HCT116 (cell line): ENCODE data around the gene SH3BP4. TPM values are rescaled to one million over a fixed set of nuclear protein-coding genes. Genes with fewer than 3 reads are reported as not detected.

Experiments used
- ATAC-seq: fragments of 200-7000 bp; cut with Tn5 transposase; 2 replicates; pipeline ENCODE4 v1.9.1; 2020; ENCODE audit warnings: mild to moderate bottlenecking, moderate library complexity
- BruUV-seq: library from RNA; stranded (reverse); fragments of 400-500 nt; replicated peaks from 2 replicates; lab custom pipeline; 2021; lab: Mats Ljungman, UMichigan
- CTCF ChIA-PET: fragments of 300-600 bp; sonication (Branson Sonifier 250); formaldehyde crosslinking; loops from one replicate; lab custom pipeline; 2021; ENCODE audit warnings: antibody characterized with exemption; lab: Charles Lee
- POLR2A ChIA-PET: fragments of 300-600, 350-600 bp; sonication (Branson Sonifier 250); formaldehyde crosslinking; loops from one replicate; lab custom pipeline; 2021; ENCODE audit warnings: antibody characterized with exemption; lab: Charles Lee
- RAD21 ChIA-PET, 2 experiments: fragments of 300-600 bp; sonication (Branson Sonifier 250); formaldehyde crosslinking; loops; one replicate each; lab custom pipeline; 2023; ENCODE audit warnings: low total read pairs in 2 of 2; ENCODE audit not compliant: uncharacterized antibody in 2 of 2, unreplicated experiment in 2 of 2, low non-redundant PET in 1 of 2; lab: Charles Lee
- DNase-seq: peaks from one replicate; pipeline ENCODE4 v3.0.0-alpha.2; 2010; ENCODE audit warnings: low read depth, low spot score
- H2AFZ ChIP-seq: fragments of 200-600 bp; shearing (Covaris generic), sonication (generic); 2 replicates; pipeline ENCODE4 v1.6.1; 2017; ENCODE audit warnings: low read depth, mixed run types, mixed read lengths, antibody characterized with exemption, low read length; ENCODE audit not compliant: poor library complexity, severe bottlenecking
- H3K27ac ChIP-seq: 2 replicates; pipeline ENCODE4 v1.5.1; 2012; ENCODE audit warnings: low read depth, low read length
- H3K27me3 ChIP-seq: fragments of 200-600 bp; sonication (generic); 2 replicates; pipeline ENCODE4 v1.6.1; 2016; ENCODE audit warnings: mixed run types, low read length, mixed read lengths; ENCODE audit not compliant: insufficient read depth
- H3K36me3 ChIP-seq, 2 experiments: fragments of 200-500 bp in 1 of 2; fragments of 200-600 bp in 1 of 2; sonication (Bioruptor generic) in 1 of 2; sonication (generic) in 1 of 2; 2 replicates each; pipeline versions ENCODE4 v1.5.1 to v1.6.1; 2014 to 2016; ENCODE audit warnings: low read length in 2 of 2, inconsistent platforms in 1 of 2, mixed read lengths in 1 of 2, mixed run types in 1 of 2; ENCODE audit not compliant: insufficient read depth in 2 of 2, control insufficient read depth in 1 of 2
- H3K4me1 ChIP-seq, 2 experiments: fragments of 200-600 bp in 1 of 2; sonication (generic) in 1 of 2; 2 replicates each; pipeline versions ENCODE4 v1.5.1 to v1.6.1; 2012 to 2017; ENCODE audit warnings: low read length in 2 of 2, inconsistent platforms in 1 of 2, mild to moderate bottlenecking in 1 of 2, mixed read lengths in 1 of 2, mixed run types in 1 of 2, moderate library complexity in 1 of 2; ENCODE audit not compliant: insufficient read depth in 2 of 2, control insufficient read depth in 1 of 2
- H3K4me2 ChIP-seq: fragments of 200-600 bp; sonication (generic); 2 replicates; pipeline ENCODE4 v1.6.1; 2017; ENCODE audit warnings: mixed run types, low read length, mixed read lengths
- H3K4me3 ChIP-seq, 2 experiments: fragments of 200-600 bp in 1 of 2; sonication (generic) in 1 of 2; replicated peaks in 1 of 2; 2 replicates each; pipeline ENCODE4 v1.5.1; 2011 to 2016; ENCODE audit warnings: low read length in 2 of 2, control low read depth in 1 of 2, low read depth in 1 of 2, mild to moderate bottlenecking in 1 of 2, mixed read lengths in 1 of 2, mixed run types in 1 of 2
- H3K79me2 ChIP-seq: fragments of 200-600 bp; sonication (generic); 2 replicates; pipeline ENCODE4 v1.6.1; 2017; ENCODE audit warnings: mild to moderate bottlenecking, mixed run types, low read length, moderate library complexity, mixed read lengths; ENCODE audit not compliant: insufficient read depth
- H3K9ac ChIP-seq: fragments of 200-600 bp; sonication (generic); 2 replicates; pipeline ENCODE4 v1.6.1; 2016; ENCODE audit warnings: low read length, mixed read lengths
- H3K9me2 ChIP-seq: fragments of 200-600 bp; sonication (generic), shearing (Covaris generic); 2 replicates; pipeline ENCODE4 v1.6.1; 2017; ENCODE audit warnings: mixed run types, mild to moderate bottlenecking, moderate library complexity; ENCODE audit not compliant: insufficient read depth
- H3K9me3 ChIP-seq, 2 experiments: fragments of 200-500 bp in 1 of 2; fragments of 200-600 bp in 1 of 2; sonication (Bioruptor generic) in 1 of 2; sonication (generic) in 1 of 2; 2 replicates each; pipeline ENCODE4 v1.6.1; 2014 to 2017; ENCODE audit warnings: low read length in 2 of 2, mixed read lengths in 2 of 2, inconsistent platforms in 1 of 2, low read depth in 1 of 2, mild to moderate bottlenecking in 1 of 2, mixed run types in 1 of 2, moderate library complexity in 1 of 2; ENCODE audit not compliant: control insufficient read depth in 1 of 2, insufficient read depth in 1 of 2
- H4K20me1 ChIP-seq: fragments of 200-600 bp; sonication (generic), shearing (Covaris generic); 2 replicates; pipeline ENCODE4 v1.6.1; 2017; ENCODE audit warnings: mixed run types, mild to moderate bottlenecking, moderate library complexity; ENCODE audit not compliant: insufficient read depth
- ELF1 ChIP-seq: IDR thresholded peaks from 2 replicates; pipeline ENCODE4 v1.6.1; 2012; ENCODE audit warnings: low read depth, borderline replicate concordance
- EZH2phosphoT487 ChIP-seq: fragments of 200-600 bp; IDR thresholded peaks from 2 replicates; pipeline ENCODE4 v1.6.1; 2018; ENCODE audit warnings: antibody characterized with exemption, borderline replicate concordance
- FOSL1 ChIP-seq: IDR thresholded peaks from 2 replicates; pipeline ENCODE4 v1.6.1; 2012; ENCODE audit warnings: low read depth
- POLR2A ChIP-seq: IDR thresholded peaks from 2 replicates; pipeline ENCODE4 v1.7.0; 2011; ENCODE audit warnings: borderline replicate concordance; ENCODE audit not compliant: insufficient read depth, insufficient read length; ENCODE audit errors: extremely low read depth
- RAD21 ChIP-seq: IDR thresholded peaks from 2 replicates; pipeline ENCODE4 v1.6.1; 2012; ENCODE audit warnings: low read depth, mild to moderate bottlenecking
- TCF7L2 ChIP-seq: IDR thresholded peaks from 2 replicates; pipeline ENCODE4 v1.7.0; 2011; ENCODE audit warnings: borderline replicate concordance, inconsistent platforms; ENCODE audit not compliant: insufficient read depth, insufficient read length; ENCODE audit errors: extremely low read depth
- YY1 ChIP-seq: IDR thresholded peaks from 2 replicates; pipeline ENCODE4 v1.6.1; 2011; ENCODE audit warnings: low read length, low read depth, moderate library complexity, mild to moderate bottlenecking; ENCODE audit not compliant: insufficient replicate concordance; ENCODE audit errors: extremely low read depth
- ZBTB33 ChIP-seq: IDR thresholded peaks from 2 replicates; pipeline ENCODE4 v1.6.1; 2011; ENCODE audit warnings: mild to moderate bottlenecking, low read length, moderate library complexity; ENCODE audit not compliant: insufficient replicate concordance; ENCODE audit errors: extremely low read depth
- ZNF274 ChIP-seq: fragments of 200-500 bp; sonication (Bioruptor generic); IDR thresholded peaks from 2 replicates; pipeline ENCODE4 v1.6.1; 2014; ENCODE audit warnings: mild to moderate bottlenecking, low read depth, low read length, inconsistent platforms
- intact Hi-C: fragments of 100-400 bp; cut with micrococcal nuclease; formaldehyde crosslinking; loops from 2 replicates; pipeline ENCODE4 v1.10.0; 2022
- total RNA-seq: library from RNA; stranded (reverse); gene quantifications from one replicate; pipeline ENCODE4 v1.2.1, GENCODE V29; 2021; ENCODE audit not compliant: unreplicated experiment
- TF ChIP-seq, protein P1 (sequence below): IDR thresholded peaks from 2 replicates; pipeline ENCODE4 v1.6.1; 2012; ENCODE audit warnings: low read depth

Gene SH3BP4
- total RNA-seq, 1 experiment from 2014 or later, result 32.9 TPM

GRCh38 chr2:235091421-235091820 lies 139.6 kb downstream of the SH3BP4 start:
- H4K20me1 ChIP-seq, result no peaks in the 10 kb centered on the region
- ChIA-PET CTCF (no interaction called here), POLR2A (no interaction called here)
- no peaks in the 10 kb centered on the region for H3K27me3 ChIP-seq
- no peak for DNase-seq
- no peak for TF ChIP-seq FOSL1
- TF ChIP-seq RAD21, result peak; percentile 31; the same call in 1 of the 2 replicates
- TF ChIP-seq POLR2A, result no peak
- TF ChIP-seq, all 23 proteins: peak for 1
- RAD21 ChIA-PET, result no interaction called here
- H3K27ac ChIP-seq, result no peak overlapping the region
- ATAC-seq, result no peak
- no peaks in the 10 kb centered on the region for H3K9me3 ChIP-seq
- no peaks in the 10 kb centered on the region for H3K36me3 ChIP-seq
- H2AFZ ChIP-seq, result no peak overlapping the region
- BruUV-seq, result no TSS peak
- no peaks in the 10 kb centered on the region for H3K9me2 ChIP-seq
- no peak overlapping the region for H3K4me3 ChIP-seq
- intact Hi-C loops, result no loop called here
- H3K79me2 ChIP-seq, result no peaks in the 10 kb centered on the region
- no peak overlapping the region for H3K9ac ChIP-seq
- H3K4me1 ChIP-seq, result no peaks in the 10 kb centered on the region
- no peak overlapping the region for H3K4me2 ChIP-seq

GRCh38 chr2:235091983-235092382 lies 140.2 kb downstream of the SH3BP4 start:
- POLR2A ChIA-PET, result no interaction called here
- BruUV-seq, result no TSS peak
- RAD21 ChIA-PET, result no interaction called here

More at GRCh38 chr2:235091983-235092382, 140.2 kb downstream of the SH3BP4 start:
- no peaks in the 10 kb centered on the region for H3K9me2 ChIP-seq
- intact Hi-C loops, result no loop called here
- TF ChIP-seq FOSL1 (no peak), ELF1 (no peak), EZH2phosphoT487 (no peak), YY1 (no peak), TCF7L2 (no peak), POLR2A (no peak), ZBTB33 (no peak), ZNF274 (no peak), RAD21 (no peak)
- TF ChIP-seq, protein P1, sequence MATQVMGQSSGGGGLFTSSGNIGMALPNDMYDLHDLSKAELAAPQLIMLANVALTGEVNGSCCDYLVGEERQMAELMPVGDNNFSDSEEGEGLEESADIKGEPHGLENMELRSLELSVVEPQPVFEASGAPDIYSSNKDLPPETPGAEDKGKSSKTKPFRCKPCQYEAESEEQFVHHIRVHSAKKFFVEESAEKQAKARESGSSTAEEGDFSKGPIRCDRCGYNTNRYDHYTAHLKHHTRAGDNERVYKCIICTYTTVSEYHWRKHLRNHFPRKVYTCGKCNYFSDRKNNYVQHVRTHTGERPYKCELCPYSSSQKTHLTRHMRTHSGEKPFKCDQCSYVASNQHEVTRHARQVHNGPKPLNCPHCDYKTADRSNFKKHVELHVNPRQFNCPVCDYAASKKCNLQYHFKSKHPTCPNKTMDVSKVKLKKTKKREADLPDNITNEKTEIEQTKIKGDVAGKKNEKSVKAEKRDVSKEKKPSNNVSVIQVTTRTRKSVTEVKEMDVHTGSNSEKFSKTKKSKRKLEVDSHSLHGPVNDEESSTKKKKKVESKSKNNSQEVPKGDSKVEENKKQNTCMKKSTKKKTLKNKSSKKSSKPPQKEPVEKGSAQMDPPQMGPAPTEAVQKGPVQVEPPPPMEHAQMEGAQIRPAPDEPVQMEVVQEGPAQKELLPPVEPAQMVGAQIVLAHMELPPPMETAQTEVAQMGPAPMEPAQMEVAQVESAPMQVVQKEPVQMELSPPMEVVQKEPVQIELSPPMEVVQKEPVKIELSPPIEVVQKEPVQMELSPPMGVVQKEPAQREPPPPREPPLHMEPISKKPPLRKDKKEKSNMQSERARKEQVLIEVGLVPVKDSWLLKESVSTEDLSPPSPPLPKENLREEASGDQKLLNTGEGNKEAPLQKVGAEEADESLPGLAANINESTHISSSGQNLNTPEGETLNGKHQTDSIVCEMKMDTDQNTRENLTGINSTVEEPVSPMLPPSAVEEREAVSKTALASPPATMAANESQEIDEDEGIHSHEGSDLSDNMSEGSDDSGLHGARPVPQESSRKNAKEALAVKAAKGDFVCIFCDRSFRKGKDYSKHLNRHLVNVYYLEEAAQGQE, result no peak
- CTCF ChIA-PET, result no interaction called here
- H3K4me2 ChIP-seq, result no peak overlapping the region
- H4K20me1 ChIP-seq, result no peaks in the 10 kb centered on the region
- H2AFZ ChIP-seq, result no peak overlapping the region
- no peaks in the 10 kb centered on the region for H3K9me3 ChIP-seq
- H3K79me2 ChIP-seq, result no peaks in the 10 kb centered on the region
- no peak for ATAC-seq
- H3K27me3 ChIP-seq, result no peaks in the 10 kb centered on the region
- no peaks in the 10 kb centered on the region for H3K36me3 ChIP-seq
- no peak overlapping the region for H3K4me3 ChIP-seq
- no peak overlapping the region for H3K27ac ChIP-seq
- H3K9ac ChIP-seq, result no peak overlapping the region
- no peaks in the 10 kb centered on the region for H3K4me1 ChIP-seq
- no peak for DNase-seq
